Anterior cingulate cortex (tissue), 58 donors: ENCODE measurements around the gene REEP1.
"Not testable (repeated sequence)": the region's sequence is repeated elsewhere in the genome, so short reads cannot be mapped to it uniquely, and the experiment has no call there.

ENCODE experiments used
- DNase-seq, 58 donors: peaks; one replicate each; lab custom pipeline; 2025; lab: John Stamatoyannopoulos, UW

REEP1 gene

GRCh38 chr2:86229221-86229620, 108.2 kb downstream of the REEP1 start:
- DNase-seq = no peak

GRCh38 chr2:86228574-86228973, 108.9 kb downstream of the REEP1 start:
- not testable (repeated sequence) for DNase-seq

- DNase-seq = no peak
These were observed 109.7 kb downstream of the REEP1 start for GRCh38 chr2:86227685-86228084.

GRCh38 chr2:86226636-86227520, 110.5 kb downstream of the REEP1 start:
- DNase-seq = no peak

- no peak for DNase-seq
These were observed 111.4 kb downstream of the REEP1 start for GRCh38 chr2:86226070-86226469.

GRCh38 chr2:86225581-86225980, 111.8 kb downstream of the REEP1 start:
- DNase-seq = peak in 41 of 58 donors; percentile 7 to 81 (median 46)

GRCh38 chr2:86224645-86225355, 112.6 kb downstream of the REEP1 start:
- DNase-seq = peak in 1 of 58 donors; percentile 9

GRCh38 chr2:86223927-86224560, 113.4 kb downstream of the REEP1 start:
- peak in 3 of 58 donors; percentile 11 to 14 (median 13) for DNase-seq

- DNase-seq = peak in 45 of 58 donors; percentile 9 to 77 (median 42)
These were observed 114.1 kb downstream of the REEP1 start for GRCh38 chr2:86223140-86223926.

- peak in 42 of 58 donors; percentile 8 to 78 (median 28) for DNase-seq
These were observed 116.3 kb downstream of the REEP1 start for GRCh38 chr2:86221066-86221684.

- DNase-seq = no peak
These were observed 117.5 kb downstream of the REEP1 start for GRCh38 chr2:86219896-86220295.

GRCh38 chr2:86218124-86218523, 119.3 kb downstream of the REEP1 start:
- no peak for DNase-seq

GRCh38 chr2:86216575-86217555, 120.6 kb downstream of the REEP1 start:
- DNase-seq = peak in 18 of 58 donors; percentile 3 to 67 (median 24)

- DNase-seq = no peak
These were observed 123.0 kb downstream of the REEP1 start for GRCh38 chr2:86214503-86214832.

GRCh38 chr2:86213699-86214502, 123.5 kb downstream of the REEP1 start:
- peak in 2 of 58 donors; percentile 18 to 21 for DNase-seq

- DNase-seq = no peak
These were observed 124.4 kb downstream of the REEP1 start for GRCh38 chr2:86213056-86213455.

GRCh38 chr2:86211796-86212188, 125.6 kb downstream of the REEP1 start:
- no peak for DNase-seq
